ENCODE results near the gene OSR1.
"Not testable (repeated sequence)": the region's sequence is repeated elsewhere in the genome, so short reads cannot be mapped to it uniquely, and the experiment has no call there.

OSR1 gene

GRCh38 chr2:19358242-19359020 is at the start of gene OSR1:
TSS of gene OSR1 (minus strand) at chr2:19358623. CDS start at chr2:19353805, 4,818 bp downstream.
- Histone ChIP-seq H3K36me3 (ENCODE audit: low read depth) (no peaks in the 10 kb centered on the region), H3K4me1 (ENCODE audit: insufficient read depth, poor library complexity, severe bottlenecking) (no peaks in the 10 kb centered on the region), H3K4me3 (ENCODE audit: severe bottlenecking) (peak within 1 kb of the TSS; percentile 45), H3K9me3 (ENCODE audit: severe bottlenecking) (no peaks in the 10 kb centered on the region), H3K27me3 (ENCODE audit: insufficient read depth, poor library complexity, severe bottlenecking) (no peaks in the 10 kb centered on the region), H3K27ac (ENCODE audit: poor library complexity, severe bottlenecking) (peak within 1 kb of the TSS; percentile 29)
- DNase-seq (ENCODE audit: low spot score) (no peak), ATAC-seq (ENCODE audit: low read depth) (peak; percentile 70)
- TF ChIP-seq, protein P1, sequence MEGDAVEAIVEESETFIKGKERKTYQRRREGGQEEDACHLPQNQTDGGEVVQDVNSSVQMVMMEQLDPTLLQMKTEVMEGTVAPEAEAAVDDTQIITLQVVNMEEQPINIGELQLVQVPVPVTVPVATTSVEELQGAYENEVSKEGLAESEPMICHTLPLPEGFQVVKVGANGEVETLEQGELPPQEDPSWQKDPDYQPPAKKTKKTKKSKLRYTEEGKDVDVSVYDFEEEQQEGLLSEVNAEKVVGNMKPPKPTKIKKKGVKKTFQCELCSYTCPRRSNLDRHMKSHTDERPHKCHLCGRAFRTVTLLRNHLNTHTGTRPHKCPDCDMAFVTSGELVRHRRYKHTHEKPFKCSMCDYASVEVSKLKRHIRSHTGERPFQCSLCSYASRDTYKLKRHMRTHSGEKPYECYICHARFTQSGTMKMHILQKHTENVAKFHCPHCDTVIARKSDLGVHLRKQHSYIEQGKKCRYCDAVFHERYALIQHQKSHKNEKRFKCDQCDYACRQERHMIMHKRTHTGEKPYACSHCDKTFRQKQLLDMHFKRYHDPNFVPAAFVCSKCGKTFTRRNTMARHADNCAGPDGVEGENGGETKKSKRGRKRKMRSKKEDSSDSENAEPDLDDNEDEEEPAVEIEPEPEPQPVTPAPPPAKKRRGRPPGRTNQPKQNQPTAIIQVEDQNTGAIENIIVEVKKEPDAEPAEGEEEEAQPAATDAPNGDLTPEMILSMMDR (IDR thresholded peaks at IDR 0.05; ENCODE audit: poor library complexity, severe bottlenecking): no peak

GRCh38 chr2:19403785-19404184 is 45.4 kb upstream of the OSR1 start:
- Histone ChIP-seq H3K27me3 (ENCODE audit: insufficient read depth, poor library complexity, severe bottlenecking) (no peaks in the 10 kb centered on the region), H3K4me3 (ENCODE audit: severe bottlenecking) (no peak overlapping the region), H3K9me3 (ENCODE audit: severe bottlenecking) (no peaks in the 10 kb centered on the region), H3K36me3 (ENCODE audit: low read depth) (no peaks in the 10 kb centered on the region), H3K4me1 (ENCODE audit: insufficient read depth, poor library complexity, severe bottlenecking) (no peaks in the 10 kb centered on the region), H3K27ac (ENCODE audit: poor library complexity, severe bottlenecking) (no peak overlapping the region)
- no peak for ATAC-seq (ENCODE audit: low read depth)
- no peak for DNase-seq (ENCODE audit: low spot score)
- TF ChIP-seq, protein P1 (IDR thresholded peaks at IDR 0.05; ENCODE audit: poor library complexity, severe bottlenecking): no peak

GRCh38 chr2:19392191-19392590 is 33.8 kb upstream of the OSR1 start:
- Histone ChIP-seq H3K9me3 (ENCODE audit: severe bottlenecking) (no peaks in the 10 kb centered on the region), H3K4me1 (ENCODE audit: insufficient read depth, poor library complexity, severe bottlenecking) (no peaks in the 10 kb centered on the region), H3K27ac (ENCODE audit: poor library complexity, severe bottlenecking) (no peak overlapping the region), H3K36me3 (ENCODE audit: low read depth) (no peaks in the 10 kb centered on the region), H3K4me3 (ENCODE audit: severe bottlenecking) (no peak overlapping the region), H3K27me3 (ENCODE audit: insufficient read depth, poor library complexity, severe bottlenecking) (no peaks in the 10 kb centered on the region)
- DNase-seq (ENCODE audit: low spot score): no peak
- no peak for ATAC-seq (ENCODE audit: low read depth)
- TF ChIP-seq, protein P1 (IDR thresholded peaks at IDR 0.05; ENCODE audit: poor library complexity, severe bottlenecking): no peak

DNA sequence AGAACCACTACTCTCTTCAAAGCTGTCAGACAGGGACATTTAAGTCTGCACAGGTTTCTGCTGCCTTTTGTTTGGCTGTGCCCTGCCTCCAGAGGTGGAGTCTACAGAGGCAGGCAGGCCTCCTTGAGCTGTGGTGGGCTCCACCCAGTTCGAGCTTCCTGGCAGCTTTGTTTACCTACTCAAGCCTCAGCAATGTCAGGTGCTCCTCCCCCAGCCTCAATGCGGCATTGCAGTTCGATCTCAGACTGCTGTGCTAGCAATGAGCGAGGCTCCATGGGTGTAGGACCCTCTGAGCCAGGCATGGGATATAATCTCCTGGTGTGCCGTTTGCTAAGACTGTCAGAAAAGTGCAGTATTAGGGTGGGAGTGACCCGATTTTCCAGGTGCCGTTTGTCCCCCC is 31.0 kb upstream of the OSR1 start:
- ATAC-seq (ENCODE audit: low read depth); H3K4me3 ChIP-seq (ENCODE audit: severe bottlenecking); DNase-seq (ENCODE audit: low spot score): not testable (repeated sequence)

GRCh38 chr2:19380532-19380931 is 22.1 kb upstream of the OSR1 start:
- H3K4me1 ChIP-seq (ENCODE audit: insufficient read depth, poor library complexity, severe bottlenecking): no peaks in the 10 kb centered on the region
- H3K36me3 ChIP-seq (ENCODE audit: low read depth): no peaks in the 10 kb centered on the region
- no peak for ATAC-seq (ENCODE audit: low read depth)
- no peak overlapping the region for H3K4me3 ChIP-seq (ENCODE audit: severe bottlenecking)
- no peaks in the 10 kb centered on the region for H3K27me3 ChIP-seq (ENCODE audit: insufficient read depth, poor library complexity, severe bottlenecking)
- no peak overlapping the region for H3K27ac ChIP-seq (ENCODE audit: poor library complexity, severe bottlenecking)
- TF ChIP-seq, protein P1 (IDR thresholded peaks at IDR 0.05; ENCODE audit: poor library complexity, severe bottlenecking): no peak
- H3K9me3 ChIP-seq (ENCODE audit: severe bottlenecking): no peaks in the 10 kb centered on the region
- DNase-seq (ENCODE audit: low spot score): no peak

More for the DNA sequence above, 31.0 kb upstream of the OSR1 start:
- not testable (repeated sequence) for H3K9me3 ChIP-seq (ENCODE audit: severe bottlenecking); H3K4me1 ChIP-seq (ENCODE audit: insufficient read depth, poor library complexity, severe bottlenecking); H3K27me3 ChIP-seq (ENCODE audit: insufficient read depth, poor library complexity, severe bottlenecking); H3K27ac ChIP-seq (ENCODE audit: poor library complexity, severe bottlenecking); H3K36me3 ChIP-seq (ENCODE audit: low read depth)
